IMR-90 (cell line): ENCODE results near the gene MYOZ3. TPM values are rescaled to one million over a fixed set of nuclear protein-coding genes. Genes with fewer than 3 reads are reported as not detected.

Experiments used
- ATAC-seq: fragments of 200-7000 bp; cut with Tn5 transposase; 2 replicates; pipeline ENCODE4 v1.9.1; 2020; ENCODE audit warnings: low read depth, mild to moderate bottlenecking, moderate library complexity
- BruUV-seq: library from RNA; stranded (reverse); fragments of 400-500 nt; replicated peaks from 2 replicates; lab custom pipeline; 2021; lab: Mats Ljungman, UMichigan
- CTCF ChIA-PET: fragments of 300-600 bp; formaldehyde crosslinking; extraction: SDS; loops from one replicate; lab custom pipeline; 2021; ENCODE audit warnings: antibody characterized with exemption; lab: Yijun Ruan, JAX
- POLR2A ChIA-PET: fragments of 300-600 bp; sonication (Branson Sonifier 250); formaldehyde crosslinking; loops from one replicate; lab custom pipeline; 2022; ENCODE audit warnings: antibody characterized with exemption; ENCODE audit not compliant: unreplicated experiment; lab: Charles Lee
- DNase-seq: peaks from one replicate; pipeline ENCODE4 v3.0.0; 2013
- H2AFZ ChIP-seq: replicated peaks from 2 replicates; pipeline ENCODE3; 2013; ENCODE audit warnings: low read length, mild to moderate bottlenecking; ENCODE audit not compliant: poor library complexity
- H2AK5ac ChIP-seq: 2 replicates; pipeline ENCODE4 v1.6.1; 2013; ENCODE audit warnings: low read depth, low read length, inconsistent platforms
- H2AK9ac ChIP-seq: replicated peaks from 2 replicates; pipeline ENCODE3; 2013; ENCODE audit warnings: mild to moderate bottlenecking, low read depth, low read length, moderate library complexity; ENCODE audit not compliant: poor library complexity
- H2BK120ac ChIP-seq: 2 replicates; pipeline ENCODE4 v1.6.1; 2013; ENCODE audit warnings: low read depth, low read length, inconsistent platforms
- H2BK15ac ChIP-seq: 3 replicates; pipeline ENCODE4 v1.6.1; 2013; ENCODE audit warnings: low read depth, low read length, inconsistent platforms
- H2BK20ac ChIP-seq: 2 replicates; pipeline ENCODE4 v1.6.1; 2013; ENCODE audit warnings: low read depth, mild to moderate bottlenecking, inconsistent platforms, low read length, moderate library complexity
- H2BK5ac ChIP-seq: 2 replicates; pipeline ENCODE4 v1.6.1; 2013; ENCODE audit warnings: mild to moderate bottlenecking, low read depth, low read length, inconsistent platforms; ENCODE audit not compliant: poor library complexity, severe bottlenecking
- H3K14ac ChIP-seq: replicated peaks from 2 replicates; pipeline ENCODE4 v1.6.1; 2013; ENCODE audit warnings: low read depth, low read length, inconsistent platforms
- H3K18ac ChIP-seq: 2 replicates; pipeline ENCODE4 v1.6.1; 2013; ENCODE audit warnings: low read depth, low read length, control low read depth
- H3K23ac ChIP-seq: 2 replicates; pipeline ENCODE4 v1.6.1; 2013; ENCODE audit warnings: low read depth, low read length, inconsistent platforms
- H3K27ac ChIP-seq: 2 replicates; pipeline ENCODE4 v1.5.1; 2013; ENCODE audit warnings: mild to moderate bottlenecking, control low read depth, low read length; ENCODE audit not compliant: insufficient read depth
- H3K27me3 ChIP-seq: 2 replicates; pipeline ENCODE4 v1.6.1; 2013; ENCODE audit warnings: low read length; ENCODE audit not compliant: control insufficient read depth, insufficient read depth
- H3K36me3 ChIP-seq: 2 replicates; pipeline ENCODE4 v1.6.1; 2013; ENCODE audit warnings: low read length, mixed read lengths; ENCODE audit not compliant: control insufficient read depth, insufficient read depth
- H3K4ac ChIP-seq: 2 replicates; pipeline ENCODE4 v1.6.1; 2013; ENCODE audit warnings: low read depth, low read length, inconsistent platforms
- H3K4me1 ChIP-seq: 2 replicates; pipeline ENCODE4 v1.6.1; 2013; ENCODE audit warnings: low read length, mixed read lengths; ENCODE audit not compliant: control insufficient read depth, insufficient read depth
- H3K4me2 ChIP-seq: 2 replicates; pipeline ENCODE4 v1.6.1; 2013; ENCODE audit warnings: low read depth, mild to moderate bottlenecking, control low read depth, low read length, moderate library complexity
- H3K4me3 ChIP-seq: 2 replicates; pipeline ENCODE4 v1.5.1; 2013; ENCODE audit warnings: low read depth, mild to moderate bottlenecking, control low read depth, low read length, moderate library complexity; ENCODE audit not compliant: insufficient read depth
- H3K56ac ChIP-seq: 2 replicates; pipeline ENCODE4 v1.6.1; 2013; ENCODE audit warnings: low read length, inconsistent platforms; ENCODE audit not compliant: insufficient read depth; ENCODE audit errors: extremely low read depth
- H3K79me1 ChIP-seq, 2 experiments: 2 replicates each; pipeline ENCODE4 v1.6.1; 2013; ENCODE audit warnings: low read length in 2 of 2, inconsistent platforms in 1 of 2, low read depth in 1 of 2
- H3K9ac ChIP-seq: 2 replicates; pipeline ENCODE4 v1.6.1; 2013; ENCODE audit warnings: low read depth, low read length, control low read depth
- H3K9me1 ChIP-seq: 2 replicates; pipeline ENCODE4 v1.6.1; 2013; ENCODE audit warnings: low read length, inconsistent platforms; ENCODE audit not compliant: insufficient read depth
- H3K9me3 ChIP-seq: 2 replicates; pipeline ENCODE4 v1.6.1; 2013; ENCODE audit warnings: low read length; ENCODE audit not compliant: control insufficient read depth, insufficient read depth
- H4K20me1 ChIP-seq: 2 replicates; pipeline ENCODE4 v1.6.1; 2013; ENCODE audit warnings: low read length, inconsistent platforms; ENCODE audit not compliant: insufficient read depth
- H4K5ac ChIP-seq: 2 replicates; pipeline ENCODE4 v1.6.1; 2013; ENCODE audit warnings: mild to moderate bottlenecking, low read depth, low read length, control low read depth
- H4K8ac ChIP-seq, 2 experiments: 2 replicates each; pipeline ENCODE4 v1.6.1; 2013; ENCODE audit warnings: low read depth in 2 of 2, low read length in 2 of 2, control low read depth in 1 of 2, inconsistent platforms in 1 of 2
- H4K91ac ChIP-seq: 2 replicates; pipeline ENCODE4 v1.6.1; 2013; ENCODE audit warnings: low read depth, low read length, inconsistent platforms; ENCODE audit not compliant: insufficient read depth
- CEBPB ChIP-seq: IDR thresholded peaks from 2 replicates; pipeline ENCODE4 v1.6.1; 2012; ENCODE audit warnings: low read depth, low read length, improper control_type of control experiment
- ELK1 ChIP-seq: fragments of 150-350 bp; IDR thresholded peaks from 2 replicates; pipeline ENCODE4 v1.6.1; 2016; ENCODE audit warnings: low read depth, mild to moderate bottlenecking, low read length, moderate library complexity, borderline replicate concordance
- FOS ChIP-seq: fragments of 150-350 bp; IDR thresholded peaks from 2 replicates; pipeline ENCODE4 v1.6.1; 2016; ENCODE audit warnings: low read depth, low read length
- NFE2L2 ChIP-seq: fragments of 150-350 bp; IDR thresholded peaks from 2 replicates; pipeline ENCODE4 v1.6.1; 2016; ENCODE audit warnings: low read depth, mild to moderate bottlenecking, low read length
- SMC3 ChIP-seq: fragments of 150-350 bp; IDR thresholded peaks from 2 replicates; pipeline ENCODE4 v1.6.1; 2016; ENCODE audit warnings: low read depth, mild to moderate bottlenecking, antibody characterized with exemption, low read length, moderate library complexity
- WGBS, 2 experiments: methylation state at CpG; one replicate each; pipeline versions ENCODE4 v1.1.5 to v1.1.7; 2013; ENCODE audit warnings: missing lambda C conversion rate in 2 of 2; ENCODE audit not compliant: insufficient read length in 1 of 2; ENCODE audit errors: extremely low coverage in 2 of 2; 5-methylcytosine and 5-hydroxymethylcytosine counted together
- dilution Hi-C: fragments of 300-500 bp; cut with HindIII; formaldehyde crosslinking; loops from one replicate; pipeline ENCODE4 v1.14.3; 2018; ENCODE audit warnings: low sequenced_read_pairs; ENCODE audit not compliant: unreplicated experiment
- in situ Hi-C: fragments of 300-500 bp; cut with MboI; formaldehyde crosslinking; loops from 3 replicates; pipeline ENCODE4 v1.14.3; 2019; ENCODE audit warnings: low sequenced_read_pairs, inconsistent platforms, mixed read lengths
- intact Hi-C: fragments of 100-400 bp; cut with micrococcal nuclease; formaldehyde crosslinking; loops from 2 replicates; pipeline ENCODE4 v1.10.0; 2022
- polyA plus RNA-seq, 3 experiments: library from polyadenylated mRNA; depleted of rRNA; stranded (reverse); fragments of >200 nt; gene quantifications; 2 replicates each; pipeline ENCODE4 v1.2.3, GENCODE V29; 2012; ENCODE audit warnings: low replicate concordance in 1 of 3
- total RNA-seq: library from RNA; depleted of rRNA; stranded (reverse); fragments of >200 nt; gene quantifications from 2 replicates; pipeline ENCODE4 v1.2.3, GENCODE V29; 2012

The MYOZ3 gene
- total and polyA plus RNA-seq, 2 of the 4 experiments (the other 2 are of a cell fraction) = under 0.01 to 0.24 TPM

- POLR2A ChIA-PET = no interaction called here
- peak overlapping the region; percentile 48 for H3K14ac ChIP-seq
- peak overlapping the region; percentile 43 to 44; a peak in 1 of 4 replicates for H4K8ac ChIP-seq
- H3K4me3 ChIP-seq = no peak overlapping the region
- no peaks in the 10 kb centered on the region; a peak in 1 of 4 replicates for H3K79me1 ChIP-seq
- intact Hi-C loops = no loop called here
- TF ChIP-seq FOS (peak; percentile 43; the same call in 1 of the 2 replicates), ELK1 (no peak), NFE2L2 (no peak), SMC3 (no peak), CEBPB (peak; percentile 81; the same call in 1 of the 2 replicates)
- no peak overlapping the region for H4K5ac ChIP-seq
- BruUV-seq = no TSS peak
- no peak overlapping the region for H3K9ac ChIP-seq
- H3K36me3 ChIP-seq = peaks cover 2% of the 10 kb centered on the region; the same call in 1 of the 2 replicates
- H2AFZ ChIP-seq = peak overlapping the region; percentile 2
- H3K4me2 ChIP-seq = no peak overlapping the region
- dilution Hi-C loops = no loop called here
- peak overlapping the region; percentile 4; the same call in 1 of the 2 replicates for H3K56ac ChIP-seq
- peak overlapping the region; percentile 57; the same call in 1 of the 2 replicates for H2BK20ac ChIP-seq
- H2BK120ac ChIP-seq = peak overlapping the region; percentile 75
- no peaks in the 10 kb centered on the region for H3K9me3 ChIP-seq
- no peaks in the 10 kb centered on the region for H3K27me3 ChIP-seq
- peak overlapping the region; percentile 80; the same call in 2 of the 3 replicates for H2BK15ac ChIP-seq
- H2AK5ac ChIP-seq = peak overlapping the region; percentile 74
- peak; percentile 87 for DNase-seq
- H4K20me1 ChIP-seq = no peaks in the 10 kb centered on the region; the same call in 1 of the 2 replicates
- CTCF ChIA-PET = no interaction called here
- no peak overlapping the region for H3K27ac ChIP-seq
- peak overlapping the region; percentile 46 for H2AK9ac ChIP-seq
- peak overlapping the region; percentile 3 for H2BK5ac ChIP-seq
- WGBS, 2 experiments = 20% methylated on average over 1 of the region's 10 CpGs; no CpG with 5 or more reads in 1 of the 2 experiments
- peak overlapping the region; percentile 43 for H4K91ac ChIP-seq
- no peak overlapping the region; the same call in 1 of the 2 replicates for H3K18ac ChIP-seq
- H3K9me1 ChIP-seq = peaks cover 27% of the 10 kb centered on the region
- peaks cover 42% of the 10 kb centered on the region for H3K4me1 ChIP-seq
- H3K4ac ChIP-seq = peak overlapping the region; percentile 86
- 0 out of 2 replicates have a peak overlapping the region, but pooled peaks have one; percentile 13 for H3K23ac ChIP-seq
- peak; percentile 33; the same call in 1 of the 2 replicates for ATAC-seq
- in situ Hi-C loops = no loop called here
Measured at GRCh38 chr5:150632305-150633160, 28.5 kb upstream of the MYOZ3 start.
